Mammary epithelial cell (primary cell): ENCODE data around the gene RHOC.

ENCODE experiments used
- CTCF ChIP-seq, 2 donors: IDR thresholded peaks in 1 of 2; conservative IDR thresholded peaks in 1 of 2; 2 replicates each; pipeline ENCODE4 v1.5.1; 2011 to 2012; ENCODE audit warnings: inconsistent platforms in 2 of 2, low read length in 2 of 2, mild to moderate bottlenecking in 2 of 2, control low read depth in 1 of 2, low read depth in 1 of 2; ENCODE audit not compliant: insufficient read depth in 1 of 2; ENCODE audit errors: extremely low read depth in 1 of 2
- EZH2 ChIP-seq: IDR thresholded peaks from 2 replicates; pipeline ENCODE4 v1.6.1; 2012; ENCODE audit warnings: low read length, inconsistent platforms, borderline replicate concordance

GRCh38 chr1:112707221-112708001 lies 484 bp upstream of the RHOC start:
- TF ChIP-seq CTCF (conservative IDR thresholded peaks at IDR 0.05 in 1 of 2, IDR thresholded peaks at IDR 0.05 in 1 of 2; ENCODE audit: extremely low read depth in 1 of 2, insufficient read depth in 1 of 2, low read depth in 1 of 2, low read length in 2 of 2), result peak; percentile 73 to 98
- no peak for TF ChIP-seq EZH2
